ENCODE results near the gene OTX1. TPM values are rescaled to one million over a fixed set of nuclear protein-coding genes. Genes with fewer than 3 reads are reported as not detected.

The OTX1 gene
- total RNA-seq, 1 donor from 2014 or later = not detected

DNA sequence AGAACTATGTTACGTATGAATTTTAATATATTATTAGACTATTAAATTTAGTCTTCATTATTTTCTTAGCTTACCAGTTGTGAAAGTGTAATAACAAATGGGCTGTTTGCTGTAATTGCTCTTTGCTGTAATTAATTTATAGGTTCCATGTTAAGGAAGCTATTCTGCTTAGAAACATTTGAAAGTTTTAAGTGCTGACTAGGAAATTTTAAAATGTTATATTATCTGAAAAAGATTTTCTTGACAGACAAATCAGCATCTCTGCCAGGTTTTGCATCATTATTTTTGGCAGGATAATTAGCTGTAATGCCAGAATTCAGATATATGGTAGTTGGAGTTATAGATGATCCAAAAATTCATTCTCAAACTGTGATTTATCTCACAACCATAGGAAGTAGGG lies 42.2 kb downstream of the OTX1 start:
- no peak for TF ChIP-seq CTCF (IDR thresholded peaks at IDR 0.05)
- DNase-seq (ENCODE audit: extremely low spot score, unreplicated experiment) = no peak
- H3K4me3 Mint-ChIP-seq (ENCODE audit: unreplicated experiment) = no peak overlapping the region
- H3K27ac Mint-ChIP-seq (ENCODE audit: unreplicated experiment) = no peak overlapping the region
- no peaks in the 10 kb centered on the region for H3K9me3 Mint-ChIP-seq (ENCODE audit: unreplicated experiment)
- no peaks in the 10 kb centered on the region for H3K36me3 Mint-ChIP-seq (ENCODE audit: unreplicated experiment)
- H3K27me3 Mint-ChIP-seq (ENCODE audit: unreplicated experiment) = peaks cover 29% of the 10 kb centered on the region
- H3K4me1 Mint-ChIP-seq (ENCODE audit: unreplicated experiment) = no peaks in the 10 kb centered on the region

- TF ChIP-seq CTCF (IDR thresholded peaks at IDR 0.05) = no peak
- H3K4me1 Mint-ChIP-seq (ENCODE audit: unreplicated experiment) = no peaks in the 10 kb centered on the region
- no peaks in the 10 kb centered on the region for H3K36me3 Mint-ChIP-seq (ENCODE audit: unreplicated experiment)
- no peak for DNase-seq (ENCODE audit: extremely low spot score, unreplicated experiment)
- peaks cover 29% of the 10 kb centered on the region for H3K27me3 Mint-ChIP-seq (ENCODE audit: unreplicated experiment)
- H3K9me3 Mint-ChIP-seq (ENCODE audit: unreplicated experiment) = no peaks in the 10 kb centered on the region
- H3K4me3 Mint-ChIP-seq (ENCODE audit: unreplicated experiment) = no peak overlapping the region
- no peak overlapping the region for H3K27ac Mint-ChIP-seq (ENCODE audit: unreplicated experiment)
Measured at GRCh38 chr2:63093502-63093901, 42.9 kb downstream of the OTX1 start.

DNA sequence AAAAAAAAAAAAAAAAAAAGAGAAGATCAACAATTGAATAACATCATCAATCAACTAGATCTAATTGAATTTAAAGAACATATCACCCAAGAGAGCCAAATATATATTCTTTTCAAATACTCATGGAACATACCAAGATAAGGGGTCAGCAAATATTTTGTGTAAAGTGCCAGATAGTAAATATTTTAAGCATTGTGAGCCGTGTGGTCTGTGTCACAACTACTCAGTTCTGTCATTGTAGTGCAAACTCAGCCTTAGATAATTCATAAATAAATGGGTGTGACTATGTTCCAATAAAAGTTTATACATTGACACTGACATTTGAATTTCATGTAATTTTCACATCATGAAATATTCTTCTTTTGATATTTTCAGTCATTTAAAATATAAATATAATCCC lies 45.9 kb downstream of the OTX1 start:
- no peak for DNase-seq (ENCODE audit: extremely low spot score, unreplicated experiment)
- Mint-ChIP-seq H3K27me3 (ENCODE audit: unreplicated experiment) (peaks cover 34% of the 10 kb centered on the region), H3K4me3 (ENCODE audit: unreplicated experiment) (no peak overlapping the region), H3K27ac (ENCODE audit: unreplicated experiment) (no peak overlapping the region), H3K9me3 (ENCODE audit: unreplicated experiment) (peaks cover 5% of the 10 kb centered on the region), H3K4me1 (ENCODE audit: unreplicated experiment) (no peaks in the 10 kb centered on the region), H3K36me3 (ENCODE audit: unreplicated experiment) (no peaks in the 10 kb centered on the region)
- TF ChIP-seq CTCF (IDR thresholded peaks at IDR 0.05) = no peak

DNA sequence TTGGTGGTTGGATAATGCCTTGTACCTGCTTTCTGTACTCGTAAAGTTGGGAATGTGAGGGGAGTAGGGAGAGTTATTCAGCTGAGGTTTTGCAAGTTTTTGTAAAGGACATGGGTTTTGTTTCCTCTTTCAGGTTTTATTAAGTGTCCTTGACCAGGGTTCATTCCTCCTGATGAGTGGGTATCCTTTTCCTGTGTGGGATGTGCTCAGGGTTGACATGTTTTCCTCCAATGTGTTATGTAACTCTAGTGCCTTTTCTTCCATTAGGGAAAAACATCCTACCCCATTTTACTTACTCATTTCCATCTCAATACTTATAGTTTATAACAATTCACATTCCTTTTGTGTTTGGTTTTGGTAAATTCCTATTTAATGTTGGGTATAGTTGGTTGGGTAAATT lies 48.4 kb downstream of the OTX1 start:
- no peak overlapping the region for H3K27ac Mint-ChIP-seq (ENCODE audit: unreplicated experiment)
- peaks cover 26% of the 10 kb centered on the region for H3K9me3 Mint-ChIP-seq (ENCODE audit: unreplicated experiment)
- no peaks in the 10 kb centered on the region for H3K4me1 Mint-ChIP-seq (ENCODE audit: unreplicated experiment)
- TF ChIP-seq CTCF (IDR thresholded peaks at IDR 0.05) = no peak
- peaks cover 2% of the 10 kb centered on the region for H3K36me3 Mint-ChIP-seq (ENCODE audit: unreplicated experiment)
- DNase-seq (ENCODE audit: extremely low spot score, unreplicated experiment) = no peak
- peaks cover 20% of the 10 kb centered on the region for H3K27me3 Mint-ChIP-seq (ENCODE audit: unreplicated experiment)
- H3K4me3 Mint-ChIP-seq (ENCODE audit: unreplicated experiment) = no peak overlapping the region

DNA sequence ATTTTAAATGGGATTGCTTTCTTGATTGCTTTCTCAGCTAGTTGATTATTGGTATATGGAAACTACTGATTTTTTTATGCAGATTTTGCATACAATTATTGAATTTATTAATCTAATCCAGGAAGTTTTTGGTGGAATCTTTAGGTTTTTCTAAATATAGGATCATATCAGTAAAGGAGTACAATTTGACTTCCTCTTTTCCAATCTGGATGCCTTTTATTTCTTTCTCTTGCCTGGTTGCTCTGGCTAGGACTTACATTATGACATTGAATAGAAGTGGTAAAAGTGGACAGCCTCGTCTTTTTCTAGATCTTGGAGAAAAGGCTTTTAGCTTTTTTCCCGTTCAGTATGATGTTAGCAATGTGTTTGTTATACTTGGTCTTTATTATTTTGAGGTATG lies 51.3 kb downstream of the OTX1 start:
- no peak for TF ChIP-seq CTCF (IDR thresholded peaks at IDR 0.05)

More for the DNA sequence above, 51.3 kb downstream of the OTX1 start:
- peaks cover 4% of the 10 kb centered on the region for H3K36me3 Mint-ChIP-seq (ENCODE audit: unreplicated experiment)
- H3K9me3 Mint-ChIP-seq (ENCODE audit: unreplicated experiment) = peaks cover 45% of the 10 kb centered on the region
- H3K27me3 Mint-ChIP-seq (ENCODE audit: unreplicated experiment) = peaks cover 10% of the 10 kb centered on the region
- H3K4me3 Mint-ChIP-seq (ENCODE audit: unreplicated experiment) = no peak overlapping the region
- no peak overlapping the region for H3K27ac Mint-ChIP-seq (ENCODE audit: unreplicated experiment)
- no peak for DNase-seq (ENCODE audit: extremely low spot score, unreplicated experiment)
- H3K4me1 Mint-ChIP-seq (ENCODE audit: unreplicated experiment) = no peaks in the 10 kb centered on the region

Data from osteocyte (in vitro differentiated cells).